ENCODE results near the gene UBE2D2. TPM values are rescaled to one million over a fixed set of nuclear protein-coding genes. Genes with fewer than 3 reads are reported as not detected.
"Not testable (repeated sequence)": the region's sequence is repeated elsewhere in the genome, so short reads cannot be mapped to it uniquely, and the experiment has no call there.

UBE2D2 gene
- total RNA-seq, 6 donors from 2014 or later, result 61.8 to 106 (median 86.7) TPM

GRCh38 chr5:139577689-139578290 is 16.7 kb downstream of the UBE2D2 start:
- H3K27ac ChIP-seq, result no peak overlapping the region
- no peak for ATAC-seq (ENCODE audit: low FRiP score in 2 of 2)
- peaks cover 0 to 9% (median 0%) of the 10 kb centered on the region in 4 donors for H3K36me3 ChIP-seq
- H3K27me3 ChIP-seq, result no peaks in the 10 kb centered on the region
- TF ChIP-seq POLR2AphosphoS5 (IDR thresholded peaks at IDR 0.05) (no peak), CTCF (IDR thresholded peaks at IDR 0.05) (no peak), POLR2A (IDR thresholded peaks at IDR 0.05) (no peak), EP300 (IDR thresholded peaks at IDR 0.05) (no peak)
- no peak for DNase-seq
- H3K4me3 ChIP-seq, result no peak overlapping the region
- no peaks in the 10 kb centered on the region for H3K9me3 ChIP-seq
- WGBS, 2 donors, result 60 to 69% methylated on average over 5 of the region's 5 CpGs
- peaks cover 14 to 46% (median 34%) of the 10 kb centered on the region in 4 donors for H3K4me1 ChIP-seq

- Histone ChIP-seq H3K4me3 (no peak overlapping the region), H3K9me3 (no peaks in the 10 kb centered on the region), H3K36me3 (peaks cover 0 to 3% (median 0%) of the 10 kb centered on the region in 4 donors), H3K4me1 (peaks cover 14 to 40% (median 35%) of the 10 kb centered on the region in 4 donors), H3K27me3 (no peaks in the 10 kb centered on the region), H3K27ac (no peak overlapping the region)
- ATAC-seq (ENCODE audit: low FRiP score in 2 of 2) (no peak), DNase-seq (no peak)
- TF ChIP-seq POLR2AphosphoS5 (IDR thresholded peaks at IDR 0.05) (no peak), CTCF (IDR thresholded peaks at IDR 0.05) (no peak), EP300 (IDR thresholded peaks at IDR 0.05) (no peak), POLR2A (IDR thresholded peaks at IDR 0.05) (no peak)
- 43 to 61% methylated on average over 2 of the region's 2 CpGs for WGBS, 2 donors
Observed at GRCh38 chr5:139578325-139578724, 17.2 kb downstream of the UBE2D2 start.

GRCh38 chr5:139582181-139582580 is 21.0 kb downstream of the UBE2D2 start:
- DNase-seq; H3K9me3 ChIP-seq; H3K36me3 ChIP-seq; H3K27me3 ChIP-seq; ATAC-seq (ENCODE audit: low FRiP score in 2 of 2); H3K27ac ChIP-seq; H3K4me3 ChIP-seq: not testable (repeated sequence)
- peaks cover 10 to 24% (median 20%) of the 10 kb centered on the region in 4 donors for H3K4me1 ChIP-seq
- 82 to 92% methylated on average over 5 of the region's 5 CpGs for WGBS, 2 donors

GRCh38 chr5:139584137-139584536 is 23.0 kb downstream of the UBE2D2 start:
- Histone ChIP-seq H3K4me1 (peaks cover 0 to 21% (median 12%) of the 10 kb centered on the region in 4 donors), H3K27me3 (no peaks in the 10 kb centered on the region), H3K9me3 (no peaks in the 10 kb centered on the region), H3K36me3 (peaks cover 0 to 9% (median 0%) of the 10 kb centered on the region in 4 donors), H3K4me3 (no peak overlapping the region), H3K27ac (no peak overlapping the region)
- DNase-seq, result no peak
- 77 to 85% methylated on average over 3 of the region's 3 CpGs for WGBS, 2 donors
- ATAC-seq (ENCODE audit: low FRiP score in 2 of 2), result no peak
- no peak for TF ChIP-seq CTCF (IDR thresholded peaks at IDR 0.05)
- TF ChIP-seq EP300 (IDR thresholded peaks at IDR 0.05), result no peak
- no peak for TF ChIP-seq POLR2AphosphoS5 (IDR thresholded peaks at IDR 0.05)
- no peak for TF ChIP-seq POLR2A (IDR thresholded peaks at IDR 0.05)

GRCh38 chr5:139588116-139588515 is 27.0 kb downstream of the UBE2D2 start:
- ATAC-seq (ENCODE audit: low FRiP score in 2 of 2); DNase-seq: not testable (repeated sequence)

GRCh38 chr5:139588962-139589361 is 27.8 kb downstream of the UBE2D2 start:
- H3K4me3 ChIP-seq, result no peak overlapping the region
- no peaks in the 10 kb centered on the region for H3K9me3 ChIP-seq
- H3K36me3 ChIP-seq, result peaks cover 0 to 9% (median 0%) of the 10 kb centered on the region in 4 donors
- TF ChIP-seq EP300 (IDR thresholded peaks at IDR 0.05) (no peak), CTCF (IDR thresholded peaks at IDR 0.05) (no peak), POLR2AphosphoS5 (IDR thresholded peaks at IDR 0.05) (no peak), POLR2A (IDR thresholded peaks at IDR 0.05) (no peak)
- H3K27me3 ChIP-seq, result no peaks in the 10 kb centered on the region
- WGBS, 2 donors, result 66 to 82% methylated on average over 6 of the region's 6 CpGs
- no peak overlapping the region for H3K27ac ChIP-seq
- peaks cover 10 to 40% (median 24%) of the 10 kb centered on the region in 4 donors for H3K4me1 ChIP-seq
- ATAC-seq (ENCODE audit: low FRiP score in 2 of 2) (no peak), DNase-seq (no peak)

More at GRCh38 chr5:139588116-139588515, 27.0 kb downstream of the UBE2D2 start:
- H3K36me3 ChIP-seq, H3K27me3 ChIP-seq, H3K27ac ChIP-seq, H3K4me3 ChIP-seq, H3K9me3 ChIP-seq: not testable (repeated sequence)
- 89 to 93% methylated on average over 5 of the region's 5 CpGs for WGBS, 2 donors
- peaks cover 6 to 39% (median 20%) of the 10 kb centered on the region in 4 donors for H3K4me1 ChIP-seq

All from upper lobe of left lung (tissue), 6 donors.